Panc1 (cell line): ENCODE data around the gene TLE1. TPM values are rescaled to one million over a fixed set of nuclear protein-coding genes. Genes with fewer than 3 reads are reported as not detected.

Experiments
- ATAC-seq: fragments of 200-7000 bp; cut with Tn5 transposase; 2 replicates; pipeline ENCODE4 v1.9.1; 2020; ENCODE audit warnings: mild to moderate bottlenecking, moderate library complexity
- BruUV-seq: library from RNA; stranded (reverse); fragments of 400-500 nt; replicated peaks from 2 replicates; lab custom pipeline; 2021; lab: Mats Ljungman, UMichigan
- CTCF ChIA-PET: fragments of 300-600 bp; sonication (Branson Sonifier 250); formaldehyde crosslinking; loops from one replicate; lab custom pipeline; 2022; ENCODE audit warnings: antibody characterized with exemption; lab: Charles Lee
- POLR2A ChIA-PET: fragments of 300-600 bp; sonication (Branson Sonifier 250); formaldehyde crosslinking; loops from one replicate; lab custom pipeline; 2022; ENCODE audit warnings: antibody characterized with exemption; lab: Charles Lee
- DNase-seq: peaks from one replicate; pipeline ENCODE4 v3.0.0-alpha.2; 2010; ENCODE audit warnings: low read depth, low spot score
- H3K27ac ChIP-seq: 2 replicates; pipeline ENCODE4 v1.5.1; 2011; ENCODE audit warnings: mild to moderate bottlenecking, low read length, inconsistent platforms
- H3K27me3 ChIP-seq: fragments of 200-500 bp; sonication (Bioruptor generic); 2 replicates; pipeline ENCODE4 v1.6.0; 2014; ENCODE audit warnings: low read length, inconsistent platforms; ENCODE audit not compliant: control insufficient read depth, insufficient read depth
- H3K36me3 ChIP-seq: fragments of 200-500 bp; sonication (Bioruptor generic); 2 replicates; pipeline ENCODE4 v1.5.1; 2014; ENCODE audit warnings: inconsistent platforms, mild to moderate bottlenecking, low read length, moderate library complexity; ENCODE audit not compliant: control insufficient read depth, insufficient read depth
- H3K4me1 ChIP-seq: 2 replicates; pipeline ENCODE4 v1.5.1; 2011; ENCODE audit warnings: inconsistent platforms, mild to moderate bottlenecking, low read length, moderate library complexity; ENCODE audit not compliant: control insufficient read depth, insufficient read depth
- H3K4me3 ChIP-seq, 2 experiments: 2 replicates each; pipeline ENCODE4 v1.5.1; 2011 to 2012; ENCODE audit warnings: low read depth in 2 of 2, low read length in 2 of 2, mild to moderate bottlenecking in 2 of 2, inconsistent platforms in 1 of 2, moderate library complexity in 1 of 2
- H3K9me3 ChIP-seq: fragments of 200-500 bp; sonication (Bioruptor generic); 2 replicates; pipeline ENCODE4 v1.5.1; 2014; ENCODE audit warnings: low read depth, mild to moderate bottlenecking, inconsistent platforms, low read length, moderate library complexity; ENCODE audit not compliant: control insufficient read depth, insufficient read depth
- CTCF ChIP-seq: fragments of 450-650 bp; IDR thresholded peaks from 2 replicates; pipeline ENCODE4 v1.5.1; 2017; ENCODE audit warnings: mild to moderate bottlenecking
- POLR2AphosphoS5 ChIP-seq: IDR thresholded peaks from 2 replicates; pipeline ENCODE4 v1.6.1; 2012; ENCODE audit warnings: mild to moderate bottlenecking, low read depth, low read length, moderate library complexity
- REST ChIP-seq, 2 experiments: IDR thresholded peaks; 2 replicates each; pipeline ENCODE4 v1.6.1; 2011 to 2012; ENCODE audit warnings: low read depth in 2 of 2, control low read depth in 1 of 2, low read length in 1 of 2, mild to moderate bottlenecking in 1 of 2, moderate library complexity in 1 of 2; ENCODE audit not compliant: insufficient read depth in 1 of 2
- SIN3A ChIP-seq: IDR thresholded peaks from 2 replicates; pipeline ENCODE4 v1.6.1; 2012; ENCODE audit warnings: low read depth, mild to moderate bottlenecking, low read length, moderate library complexity, borderline replicate concordance; ENCODE audit not compliant: insufficient read depth
- TCF7L2 ChIP-seq: IDR thresholded peaks from 2 replicates; pipeline ENCODE4 v1.6.1; 2011; ENCODE audit warnings: mild to moderate bottlenecking, low read depth, low read length, inconsistent platforms
- in situ Hi-C: cut with HindIII; loops from 2 replicates; pipeline ENCODE4 v1.10.0; 2016; ENCODE audit warnings: low sequenced_read_pairs, low pct_unique_long_range_greater_than_20kb
- intact Hi-C: fragments of 100-400 bp; cut with micrococcal nuclease; formaldehyde crosslinking; loops from one replicate; pipeline ENCODE4 v1.10.0; 2022; ENCODE audit not compliant: unreplicated experiment
- total RNA-seq: library from RNA; stranded (reverse); gene quantifications from one replicate; pipeline ENCODE4 v1.2.1, GENCODE V29; 2021; ENCODE audit not compliant: unreplicated experiment

TLE1 gene
- total RNA-seq, 1 experiment from 2014 or later = 12.9 TPM

GRCh38 chr9:81538890-81539289, 150.5 kb downstream of the TLE1 start:
- POLR2A ChIA-PET = interaction anchor here (0.7 kb wide), 1 partner anchor 47 kb away, joined by 3 read pairs; no protein-coding TSS in a partner anchor
- Histone ChIP-seq H3K27me3 (no peaks in the 10 kb centered on the region), H3K36me3 (no peaks in the 10 kb centered on the region), H3K4me1 (no peaks in the 10 kb centered on the region), H3K9me3 (no peaks in the 10 kb centered on the region), H3K4me3 (no peak overlapping the region), H3K27ac (no peak overlapping the region)
- intact Hi-C loops = no loop called here
- DNase-seq (no peak), ATAC-seq (no peak)
- in situ Hi-C loops = no loop called here
- no TSS peak for BruUV-seq
- TF ChIP-seq REST (IDR thresholded peaks at IDR 0.05; ENCODE audit: insufficient read depth in 1 of 2, low read depth in 2 of 2, low read length in 1 of 2) (no peak), POLR2AphosphoS5 (no peak), SIN3A (no peak), CTCF (no peak), TCF7L2 (no peak)
- CTCF ChIA-PET = no interaction called here

GRCh38 chr9:81537964-81538363, 151.4 kb downstream of the TLE1 start:
- Histone ChIP-seq H3K4me1 (no peaks in the 10 kb centered on the region), H3K9me3 (no peaks in the 10 kb centered on the region), H3K27ac (no peak overlapping the region), H3K36me3 (no peaks in the 10 kb centered on the region), H3K27me3 (no peaks in the 10 kb centered on the region), H3K4me3 (no peak overlapping the region)
- CTCF ChIA-PET = no interaction called here
- POLR2A ChIA-PET = no interaction called here
- intact Hi-C loops (no loop called here), in situ Hi-C loops (no loop called here)
- ATAC-seq (no peak), DNase-seq (no peak)
- BruUV-seq = no TSS peak
- TF ChIP-seq CTCF (no peak), SIN3A (no peak), TCF7L2 (no peak), REST (IDR thresholded peaks at IDR 0.05; ENCODE audit: insufficient read depth in 1 of 2, low read depth in 2 of 2, low read length in 1 of 2) (no peak), POLR2AphosphoS5 (no peak)
